IMR-90 (cell line): ENCODE data around the gene SPON1. TPM values are rescaled to one million over a fixed set of nuclear protein-coding genes. Genes with fewer than 3 reads are reported as not detected.

Source experiments
- ATAC-seq: fragments of 200-7000 bp; cut with Tn5 transposase; 2 replicates; pipeline ENCODE4 v1.9.1; 2020; ENCODE audit warnings: low read depth, mild to moderate bottlenecking, moderate library complexity
- BruUV-seq: library from RNA; stranded (reverse); fragments of 400-500 nt; replicated peaks from 2 replicates; lab custom pipeline; 2021; lab: Mats Ljungman, UMichigan
- CTCF ChIA-PET: fragments of 300-600 bp; formaldehyde crosslinking; extraction: SDS; loops from one replicate; lab custom pipeline; 2021; ENCODE audit warnings: antibody characterized with exemption; lab: Yijun Ruan, JAX
- POLR2A ChIA-PET: fragments of 300-600 bp; sonication (Branson Sonifier 250); formaldehyde crosslinking; loops from one replicate; lab custom pipeline; 2022; ENCODE audit warnings: antibody characterized with exemption; ENCODE audit not compliant: unreplicated experiment; lab: Charles Lee
- DNase-seq: peaks from one replicate; pipeline ENCODE4 v3.0.0; 2013
- H2AFZ ChIP-seq: replicated peaks from 2 replicates; pipeline ENCODE3; 2013; ENCODE audit warnings: low read length, mild to moderate bottlenecking; ENCODE audit not compliant: poor library complexity
- H2AK5ac ChIP-seq: 2 replicates; pipeline ENCODE4 v1.6.1; 2013; ENCODE audit warnings: low read depth, low read length, inconsistent platforms
- H2AK9ac ChIP-seq: replicated peaks from 2 replicates; pipeline ENCODE3; 2013; ENCODE audit warnings: mild to moderate bottlenecking, low read depth, low read length, moderate library complexity; ENCODE audit not compliant: poor library complexity
- H2BK120ac ChIP-seq: 2 replicates; pipeline ENCODE4 v1.6.1; 2013; ENCODE audit warnings: low read depth, low read length, inconsistent platforms
- H2BK15ac ChIP-seq: 3 replicates; pipeline ENCODE4 v1.6.1; 2013; ENCODE audit warnings: low read depth, low read length, inconsistent platforms
- H2BK20ac ChIP-seq: 2 replicates; pipeline ENCODE4 v1.6.1; 2013; ENCODE audit warnings: low read depth, mild to moderate bottlenecking, inconsistent platforms, low read length, moderate library complexity
- H2BK5ac ChIP-seq: 2 replicates; pipeline ENCODE4 v1.6.1; 2013; ENCODE audit warnings: mild to moderate bottlenecking, low read depth, low read length, inconsistent platforms; ENCODE audit not compliant: poor library complexity, severe bottlenecking
- H3K14ac ChIP-seq: replicated peaks from 2 replicates; pipeline ENCODE4 v1.6.1; 2013; ENCODE audit warnings: low read depth, low read length, inconsistent platforms
- H3K18ac ChIP-seq: 2 replicates; pipeline ENCODE4 v1.6.1; 2013; ENCODE audit warnings: low read depth, low read length, control low read depth
- H3K23ac ChIP-seq: 2 replicates; pipeline ENCODE4 v1.6.1; 2013; ENCODE audit warnings: low read depth, low read length, inconsistent platforms
- H3K27ac ChIP-seq: 2 replicates; pipeline ENCODE4 v1.5.1; 2013; ENCODE audit warnings: mild to moderate bottlenecking, control low read depth, low read length; ENCODE audit not compliant: insufficient read depth
- H3K27me3 ChIP-seq: 2 replicates; pipeline ENCODE4 v1.6.1; 2013; ENCODE audit warnings: low read length; ENCODE audit not compliant: control insufficient read depth, insufficient read depth
- H3K36me3 ChIP-seq: 2 replicates; pipeline ENCODE4 v1.6.1; 2013; ENCODE audit warnings: low read length, mixed read lengths; ENCODE audit not compliant: control insufficient read depth, insufficient read depth
- H3K4ac ChIP-seq: 2 replicates; pipeline ENCODE4 v1.6.1; 2013; ENCODE audit warnings: low read depth, low read length, inconsistent platforms
- H3K4me1 ChIP-seq: 2 replicates; pipeline ENCODE4 v1.6.1; 2013; ENCODE audit warnings: low read length, mixed read lengths; ENCODE audit not compliant: control insufficient read depth, insufficient read depth
- H3K4me2 ChIP-seq: 2 replicates; pipeline ENCODE4 v1.6.1; 2013; ENCODE audit warnings: low read depth, mild to moderate bottlenecking, control low read depth, low read length, moderate library complexity
- H3K4me3 ChIP-seq: 2 replicates; pipeline ENCODE4 v1.5.1; 2013; ENCODE audit warnings: low read depth, mild to moderate bottlenecking, control low read depth, low read length, moderate library complexity; ENCODE audit not compliant: insufficient read depth
- H3K56ac ChIP-seq: 2 replicates; pipeline ENCODE4 v1.6.1; 2013; ENCODE audit warnings: low read length, inconsistent platforms; ENCODE audit not compliant: insufficient read depth; ENCODE audit errors: extremely low read depth
- H3K79me1 ChIP-seq, 2 experiments: 2 replicates each; pipeline ENCODE4 v1.6.1; 2013; ENCODE audit warnings: low read length in 2 of 2, inconsistent platforms in 1 of 2, low read depth in 1 of 2
- H3K9ac ChIP-seq: 2 replicates; pipeline ENCODE4 v1.6.1; 2013; ENCODE audit warnings: low read depth, low read length, control low read depth
- H3K9me1 ChIP-seq: 2 replicates; pipeline ENCODE4 v1.6.1; 2013; ENCODE audit warnings: low read length, inconsistent platforms; ENCODE audit not compliant: insufficient read depth
- H3K9me3 ChIP-seq: 2 replicates; pipeline ENCODE4 v1.6.1; 2013; ENCODE audit warnings: low read length; ENCODE audit not compliant: control insufficient read depth, insufficient read depth
- H4K20me1 ChIP-seq: 2 replicates; pipeline ENCODE4 v1.6.1; 2013; ENCODE audit warnings: low read length, inconsistent platforms; ENCODE audit not compliant: insufficient read depth
- H4K5ac ChIP-seq: 2 replicates; pipeline ENCODE4 v1.6.1; 2013; ENCODE audit warnings: mild to moderate bottlenecking, low read depth, low read length, control low read depth
- H4K8ac ChIP-seq, 2 experiments: 2 replicates each; pipeline ENCODE4 v1.6.1; 2013; ENCODE audit warnings: low read depth in 2 of 2, low read length in 2 of 2, control low read depth in 1 of 2, inconsistent platforms in 1 of 2
- H4K91ac ChIP-seq: 2 replicates; pipeline ENCODE4 v1.6.1; 2013; ENCODE audit warnings: low read depth, low read length, inconsistent platforms; ENCODE audit not compliant: insufficient read depth
- BHLHE40 ChIP-seq: fragments of 150-350 bp; IDR thresholded peaks from 2 replicates; pipeline ENCODE4 v1.6.1; 2016; ENCODE audit warnings: mild to moderate bottlenecking, low read depth, low read length
- CTCF ChIP-seq: conservative IDR thresholded peaks from 2 replicates; pipeline ENCODE4 v1.5.1; 2012; ENCODE audit warnings: mild to moderate bottlenecking, low read depth, low read length, improper control_type of control experiment
- MAFK ChIP-seq: IDR thresholded peaks from 2 replicates; pipeline ENCODE4 v1.6.1; 2012; ENCODE audit warnings: low read depth, low read length, improper control_type of control experiment
- MAZ ChIP-seq: IDR thresholded peaks from 2 replicates; pipeline ENCODE4 v1.6.1; 2012; ENCODE audit warnings: low read depth, mild to moderate bottlenecking, low read length, improper control_type of control experiment, moderate library complexity, borderline replicate concordance
- MXI1 ChIP-seq: IDR thresholded peaks from 2 replicates; pipeline ENCODE4 v1.6.1; 2012; ENCODE audit warnings: low read depth, mild to moderate bottlenecking, low read length, moderate library complexity, borderline replicate concordance
- POLR2A ChIP-seq: IDR thresholded peaks from 2 replicates; pipeline ENCODE4 v1.6.1; 2012; ENCODE audit warnings: mild to moderate bottlenecking, low read depth, low read length
- RAD21 ChIP-seq: IDR thresholded peaks from 2 replicates; pipeline ENCODE4 v1.6.1; 2012; ENCODE audit warnings: low read length, improper control_type of control experiment
- RCOR1 ChIP-seq: IDR thresholded peaks from 2 replicates; pipeline ENCODE4 v1.6.1; 2012; ENCODE audit warnings: mild to moderate bottlenecking, low read length, improper control_type of control experiment; ENCODE audit not compliant: insufficient replicate concordance
- SMC3 ChIP-seq: fragments of 150-350 bp; IDR thresholded peaks from 2 replicates; pipeline ENCODE4 v1.6.1; 2016; ENCODE audit warnings: low read depth, mild to moderate bottlenecking, antibody characterized with exemption, low read length, moderate library complexity
- USF2 ChIP-seq: fragments of 150-350 bp; IDR thresholded peaks from 2 replicates; pipeline ENCODE4 v1.6.1; 2017; ENCODE audit warnings: mild to moderate bottlenecking, antibody characterized with exemption, low read length, low read depth
- WGBS, 2 experiments: methylation state at CpG; one replicate each; pipeline versions ENCODE4 v1.1.5 to v1.1.7; 2013; ENCODE audit warnings: missing lambda C conversion rate in 2 of 2; ENCODE audit not compliant: insufficient read length in 1 of 2; ENCODE audit errors: extremely low coverage in 2 of 2; 5-methylcytosine and 5-hydroxymethylcytosine counted together
- dilution Hi-C: fragments of 300-500 bp; cut with HindIII; formaldehyde crosslinking; loops from one replicate; pipeline ENCODE4 v1.14.3; 2018; ENCODE audit warnings: low sequenced_read_pairs; ENCODE audit not compliant: unreplicated experiment
- in situ Hi-C: fragments of 300-500 bp; cut with MboI; formaldehyde crosslinking; loops from 3 replicates; pipeline ENCODE4 v1.14.3; 2019; ENCODE audit warnings: low sequenced_read_pairs, inconsistent platforms, mixed read lengths
- intact Hi-C: fragments of 100-400 bp; cut with micrococcal nuclease; formaldehyde crosslinking; loops from 2 replicates; pipeline ENCODE4 v1.10.0; 2022
- polyA plus RNA-seq, 3 experiments: library from polyadenylated mRNA; depleted of rRNA; stranded (reverse); fragments of >200 nt; gene quantifications; 2 replicates each; pipeline ENCODE4 v1.2.3, GENCODE V29; 2012; ENCODE audit warnings: low replicate concordance in 1 of 3
- total RNA-seq: library from RNA; depleted of rRNA; stranded (reverse); fragments of >200 nt; gene quantifications from 2 replicates; pipeline ENCODE4 v1.2.3, GENCODE V29; 2012

Gene SPON1
- total and polyA plus RNA-seq, 2 of the 4 experiments (the other 2 are of a cell fraction): 0.62 to 0.72 TPM

GRCh38 chr11:14262271-14262846 is 299.8 kb downstream of the SPON1 start:
- no peak overlapping the region for H4K5ac ChIP-seq
- no peak overlapping the region for H2BK20ac ChIP-seq
- no peak overlapping the region for H2AFZ ChIP-seq
- no peak overlapping the region for H3K4me2 ChIP-seq
- H3K56ac ChIP-seq: no peak overlapping the region
- no peak overlapping the region for H3K18ac ChIP-seq
- in situ Hi-C loops: loop anchor here (25.0 kb wide), 1 partner anchor 625 kb away; the partner anchor contains the start of gene CYP2R1
- CTCF ChIA-PET: interaction anchor here (1.0 kb wide), 1 partner anchor 12 kb away, joined by 3 read pairs; no protein-coding TSS in a partner anchor
- H2BK15ac ChIP-seq: no peak overlapping the region
- H3K79me1 ChIP-seq: no peaks in the 10 kb centered on the region
- no peak overlapping the region for H2BK5ac ChIP-seq
- H3K23ac ChIP-seq: no peak overlapping the region
- H2BK120ac ChIP-seq: no peak overlapping the region
- ATAC-seq: no peak
- no peak overlapping the region for H4K8ac ChIP-seq
- intact Hi-C loops: no loop called here
- no peak overlapping the region for H3K27ac ChIP-seq
- no peak overlapping the region for H3K14ac ChIP-seq
- peaks cover 9% of the 10 kb centered on the region for H3K4me1 ChIP-seq
- H2AK5ac ChIP-seq: no peak overlapping the region
- no peaks in the 10 kb centered on the region for H3K27me3 ChIP-seq
- BruUV-seq: no TSS peak
- 89% methylated on average over 6 of the region's 8 CpGs; no CpG with 5 or more reads in 1 of the 2 experiments for WGBS, 2 experiments
- no peaks in the 10 kb centered on the region for H4K20me1 ChIP-seq
- H3K4ac ChIP-seq: no peak overlapping the region
- H2AK9ac ChIP-seq: no peak overlapping the region
- H3K36me3 ChIP-seq: peaks cover 8% of the 10 kb centered on the region
- H3K9ac ChIP-seq: no peak overlapping the region
- H4K91ac ChIP-seq: no peak overlapping the region
- POLR2A ChIA-PET: no interaction called here
- DNase-seq: no peak
- H3K9me3 ChIP-seq: no peaks in the 10 kb centered on the region
- dilution Hi-C loops: no loop called here
- TF ChIP-seq MXI1: no peak
- no peak for TF ChIP-seq RAD21
- TF ChIP-seq SMC3: no peak
- no peak for TF ChIP-seq USF2
- no peak for TF ChIP-seq POLR2A
- no peak for TF ChIP-seq MAFK
- TF ChIP-seq MAZ: no peak
- no peak for TF ChIP-seq BHLHE40
- TF ChIP-seq CTCF: no peak
- TF ChIP-seq RCOR1: no peak
- H3K9me1 ChIP-seq: no peaks in the 10 kb centered on the region
- no peak overlapping the region for H3K4me3 ChIP-seq
